Renal cortex interstitium (tissue), 15 donors: ENCODE data around the gene TIMM29. TPM values are rescaled to one million over a fixed set of nuclear protein-coding genes. Genes with fewer than 3 reads are reported as not detected.
A peak's percentile ranks its signal among the peaks of the same experiment; 100 is the strongest.

ENCODE experiments used
- DNase-seq, 11 donors: peaks; one replicate each; pipeline ENCODE4 v3.0.0-alpha.2; 2013; ENCODE audit warnings: low read depth in 9 of 11, low spot score in 4 of 11; ENCODE audit errors: extremely low read depth in 1 of 11
- long read RNA-seq, 16 experiments: transcript quantifications; one replicate each; lab custom pipeline, GENCODE V29; 2026
- polyA plus RNA-seq, 3 donors: library from polyadenylated mRNA; unstranded; fragments of 120-200 nt; gene quantifications; one replicate each; pipeline ENCODE4 v1.2.1, GENCODE V29; 2013; ENCODE audit not compliant: insufficient read length in 3 of 3

TIMM29 gene
- polyA plus RNA-seq, result 10 to 100 TPM; 26.9 to 31.0 (median 28.3) TPM
- long read RNA-seq, donor 1, partial matches to known transcripts, result 0 of 4 reads
- long read RNA-seq, donor 1, other reads (novel, unspliced or antisense), result 0 of 4 reads
- long read RNA-seq, donor 2, partial matches to known transcripts, result 6 of 10 reads
- long read RNA-seq, donor 2, other reads (novel, unspliced or antisense), result 0 of 10 reads
- long read RNA-seq, donor 3, transcript TIMM29-201 (2 exons, 1,425 nt), result major isoform, 9 of 9 reads
- long read RNA-seq, donor 3, partial matches to known transcripts, result 0 of 9 reads
- long read RNA-seq, donor 3, other reads (novel, unspliced or antisense), result 0 of 9 reads
- long read RNA-seq, donor 4, transcript TIMM29-201 (2 exons, 1,425 nt), result major isoform, 7 of 7 reads
- long read RNA-seq, donor 4, partial matches to known transcripts, result 0 of 7 reads
- long read RNA-seq, donor 4, other reads (novel, unspliced or antisense), result 0 of 7 reads
- long read RNA-seq, donor 5, result 0 reads
- long read RNA-seq, donor 6, transcript TIMM29-201 (2 exons, 1,425 nt), result major isoform, 14 of 15 reads
- long read RNA-seq, donor 6, partial matches to known transcripts, result 0 of 15 reads
- long read RNA-seq, donor 6, other reads (novel, unspliced or antisense), result 0 of 15 reads
- long read RNA-seq, donor 7, transcript TIMM29-201 (2 exons, 1,425 nt), result major isoform, 9 of 9 reads
- long read RNA-seq, donor 7, partial matches to known transcripts, result 0 of 9 reads
- long read RNA-seq, donor 7, other reads (novel, unspliced or antisense), result 0 of 9 reads
- long read RNA-seq, donor 8, result 0 reads
- long read RNA-seq, donor 9, transcript TIMM29-201 (2 exons, 1,425 nt), result major isoform, 5 of 5 reads
- long read RNA-seq, donor 9, partial matches to known transcripts, result 0 of 5 reads
- long read RNA-seq, donor 9, other reads (novel, unspliced or antisense), result 0 of 5 reads
- long read RNA-seq, donor 10, partial matches to known transcripts, result 0 of 3 reads
- long read RNA-seq, donor 10, other reads (novel, unspliced or antisense), result 0 of 3 reads
- long read RNA-seq, donor 11, transcript TIMM29-201 (2 exons, 1,425 nt), result major isoform, 6 of 6 reads
- long read RNA-seq, donor 11, partial matches to known transcripts, result 0 of 6 reads
- long read RNA-seq, donor 11, other reads (novel, unspliced or antisense), result 0 of 6 reads
- long read RNA-seq, donor 12, partial matches to known transcripts, result 0 of 2 reads
- long read RNA-seq, donor 12, other reads (novel, unspliced or antisense), result 0 of 2 reads
- long read RNA-seq, donor 13, result 0 reads
- long read RNA-seq, donor 14, transcript TIMM29-201 (2 exons, 1,425 nt), result major isoform, 6 of 6 reads
- long read RNA-seq, donor 14, partial matches to known transcripts, result 0 of 6 reads
- long read RNA-seq, donor 14, other reads (novel, unspliced or antisense), result 0 of 6 reads
- long read RNA-seq, donor 15, partial matches to known transcripts, result 0 of 3 reads
- long read RNA-seq, donor 15, other reads (novel, unspliced or antisense), result 0 of 3 reads
- long read RNA-seq, donor 16, transcript TIMM29-201 (2 exons, 1,425 nt), result major isoform, 14 of 16 reads
- long read RNA-seq, donor 16, partial matches to known transcripts, result 0 of 16 reads
- long read RNA-seq, donor 16, other reads (novel, unspliced or antisense), result 0 of 16 reads

- peak; percentile 95 to 99 (median 98) for DNase-seq
Measured at GRCh38 chr19:10928563-10929401, at the start of gene TIMM29, which contains the start of gene YIPF2. TSS of gene TIMM29 (plus strand) at chr19:10928811. CDS start at chr19:10928823, 12 bp downstream. TSS of gene YIPF2 (minus strand) at chr19:10928639. CDS start at chr19:10928410, 229 bp downstream.

GRCh38 chr19:10881403-10882107 is 47.1 kb upstream of the TIMM29 start:
- no peak for DNase-seq

- no peak for DNase-seq
Measured at GRCh38 chr19:10882108-10882457, 46.5 kb upstream of the TIMM29 start.

- no peak for DNase-seq
Measured at GRCh38 chr19:10884274-10884673, 44.3 kb upstream of the TIMM29 start.

GRCh38 chr19:10885201-10886169 is 43.1 kb upstream of the TIMM29 start:
- no peak for DNase-seq

GRCh38 chr19:10887616-10888367 is 40.8 kb upstream of the TIMM29 start:
- no peak for DNase-seq

- no peak for DNase-seq
Measured at GRCh38 chr19:10888421-10888866, 40.2 kb upstream of the TIMM29 start.

- no peak for DNase-seq
Measured at GRCh38 chr19:10889880-10890279, 38.7 kb upstream of the TIMM29 start.

GRCh38 chr19:10891405-10892086 is 37.1 kb upstream of the TIMM29 start:
- peak in 5 of 11 donors; percentile 64 to 77 (median 71) for DNase-seq

- no peak for DNase-seq
Measured at GRCh38 chr19:10892256-10892655, 36.4 kb upstream of the TIMM29 start.

GRCh38 chr19:10894911-10895213 is 33.7 kb upstream of the TIMM29 start:
- no peak for DNase-seq

GRCh38 chr19:10895363-10895762 is 33.2 kb upstream of the TIMM29 start:
- no peak for DNase-seq

GRCh38 chr19:10895920-10896319 is 32.7 kb upstream of the TIMM29 start:
- no peak for DNase-seq

GRCh38 chr19:10896851-10897526 is 31.6 kb upstream of the TIMM29 start:
- DNase-seq, result no peak
